Stimulated activated CD4-positive, alpha-beta T cell treated with anti-CD3 and anti-CD28 coated beads, Interleukin-15, amount 100 ng/mL, for 48 hours (primary cell): ENCODE data around the gene CCNG2.

ENCODE experiments used
- DNase-seq, 2 donors: peaks; one replicate each; pipeline ENCODE4 v3.0.0-alpha.2; 2020; ENCODE audit warnings: low read depth in 2 of 2

Gene CCNG2

GRCh38 chr4:77175201-77175611, 18.2 kb downstream of the CCNG2 start:
- DNase-seq, result no peak

- no peak for DNase-seq
Measured at GRCh38 chr4:77176640-77177039, 19.6 kb downstream of the CCNG2 start.

- no peak for DNase-seq
Measured at GRCh38 chr4:77177199-77177598, 20.2 kb downstream of the CCNG2 start.

GRCh38 chr4:77178560-77178959, 21.6 kb downstream of the CCNG2 start:
- DNase-seq, result no peak

DNA sequence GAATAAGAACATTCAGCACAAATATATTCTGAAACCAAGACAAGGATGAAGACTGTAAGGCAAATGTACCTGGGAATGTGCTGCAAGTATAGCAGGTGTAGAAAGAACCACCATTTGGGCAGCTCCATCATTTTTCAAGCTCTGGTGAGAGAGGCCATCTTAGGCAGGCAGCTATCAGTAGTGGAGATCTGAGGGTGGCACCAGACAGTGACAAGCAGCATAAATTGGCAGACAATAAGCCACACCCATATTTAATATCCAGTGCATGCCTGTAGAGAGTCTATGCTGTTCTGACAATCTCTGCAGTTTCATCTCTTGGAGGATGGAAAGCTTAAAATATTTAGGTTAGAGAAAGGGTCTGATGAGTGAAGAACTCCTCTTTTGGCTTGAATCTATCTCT, 22.5 kb downstream of the CCNG2 start:
- no peak for DNase-seq

GRCh38 chr4:77181720-77182119, 24.7 kb downstream of the CCNG2 start:
- no peak for DNase-seq

DNA sequence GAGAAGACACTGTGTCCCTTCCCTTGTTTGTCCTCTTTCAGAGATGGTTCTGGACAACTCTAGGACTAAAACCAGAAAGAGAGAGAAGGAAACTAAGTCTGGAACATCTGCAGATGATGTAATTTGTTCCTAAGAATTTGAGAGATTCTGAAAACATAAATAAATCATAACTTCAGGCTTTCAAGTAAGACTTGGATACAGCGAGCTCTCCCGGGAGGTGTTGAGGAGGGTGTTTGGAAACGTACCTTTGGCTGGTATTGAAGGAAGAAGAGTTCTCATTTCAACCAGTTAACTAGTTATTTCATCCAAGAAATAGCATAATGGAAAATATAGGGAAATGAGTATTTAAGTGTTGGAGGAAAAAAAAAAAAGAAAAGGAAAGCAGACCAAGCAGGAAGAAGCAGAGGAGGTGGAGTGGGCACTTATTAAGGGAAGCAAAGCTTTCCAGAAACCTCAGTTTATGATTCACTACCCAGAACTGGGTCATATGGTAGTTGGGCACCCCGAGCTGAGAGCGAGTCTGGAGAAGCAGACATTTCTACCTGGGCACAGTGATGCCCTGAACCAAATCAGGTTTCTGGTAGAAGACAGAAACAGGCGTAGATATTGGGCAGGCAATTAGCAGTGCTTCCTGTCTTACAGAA, 26.9 kb downstream of the CCNG2 start:
- DNase-seq, result no peak

DNA sequence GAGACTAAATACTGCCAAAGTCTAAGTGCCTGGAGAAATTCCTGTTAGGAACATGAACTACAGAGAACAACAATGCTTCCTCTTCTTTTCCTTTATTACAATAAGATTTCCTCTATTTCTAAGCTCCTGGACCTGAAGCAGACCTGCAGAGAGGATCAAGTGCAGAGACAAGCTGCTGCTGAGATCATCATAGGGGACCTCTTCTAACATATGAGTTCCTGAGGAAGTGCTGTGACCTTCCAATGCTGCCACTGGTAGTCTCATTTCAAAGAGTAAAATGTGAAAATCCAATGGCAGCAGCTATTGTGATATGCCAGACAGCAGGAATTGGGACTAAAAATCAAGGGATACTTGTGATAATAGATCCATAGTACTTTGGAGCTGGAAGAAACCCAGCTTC, 28.0 kb downstream of the CCNG2 start:
- DNase-seq, result no peak

GRCh38 chr4:77185686-77186085, 28.7 kb downstream of the CCNG2 start:
- no peak for DNase-seq

- no peak for DNase-seq
Measured at GRCh38 chr4:77187322-77187721, 30.3 kb downstream of the CCNG2 start.

- DNase-seq, result no peak
Measured at GRCh38 chr4:77188498-77189220, 31.7 kb downstream of the CCNG2 start.

DNA sequence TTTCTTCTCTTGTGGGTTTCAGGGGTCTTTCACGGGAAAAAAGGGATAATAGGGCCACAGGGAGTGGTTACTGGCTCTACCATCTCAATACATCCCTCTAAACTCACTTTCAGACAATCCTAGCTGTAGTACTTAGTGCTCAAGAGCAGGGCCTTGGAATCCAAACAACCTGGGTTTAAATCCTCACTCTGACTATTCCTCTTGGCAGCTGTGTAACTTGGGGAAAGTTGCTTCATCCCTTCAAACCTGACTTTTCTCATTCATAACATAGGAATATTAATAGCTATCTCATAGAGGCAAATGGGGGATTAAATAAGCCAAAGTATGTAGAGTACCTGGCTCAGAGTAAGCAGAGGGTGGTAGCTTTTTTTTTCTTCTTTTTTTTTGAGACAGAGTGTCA, 32.4 kb downstream of the CCNG2 start:
- no peak for DNase-seq

DNA sequence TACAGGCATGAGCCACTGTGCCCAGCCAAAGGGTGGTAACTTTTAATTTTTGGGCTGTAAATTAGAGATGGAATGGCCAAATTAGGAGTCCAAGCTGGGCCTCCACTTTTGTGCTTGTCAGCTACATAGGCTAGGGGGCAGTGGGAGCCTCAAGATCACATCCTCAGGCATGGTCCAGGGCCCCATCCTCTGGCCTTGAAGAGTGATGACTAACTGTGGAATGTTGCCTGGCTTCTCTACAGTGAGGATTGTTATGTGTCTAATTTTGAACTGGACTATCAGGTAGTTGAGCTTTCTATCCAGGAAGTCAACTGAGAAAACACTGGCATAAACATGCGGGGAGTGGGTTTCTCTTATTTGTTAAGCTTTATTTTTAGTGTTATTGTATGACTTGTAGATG, 33.0 kb downstream of the CCNG2 start:
- DNase-seq, result no peak

- no peak for DNase-seq
Measured at GRCh38 chr4:77193046-77193445, 36.0 kb downstream of the CCNG2 start.

DNA sequence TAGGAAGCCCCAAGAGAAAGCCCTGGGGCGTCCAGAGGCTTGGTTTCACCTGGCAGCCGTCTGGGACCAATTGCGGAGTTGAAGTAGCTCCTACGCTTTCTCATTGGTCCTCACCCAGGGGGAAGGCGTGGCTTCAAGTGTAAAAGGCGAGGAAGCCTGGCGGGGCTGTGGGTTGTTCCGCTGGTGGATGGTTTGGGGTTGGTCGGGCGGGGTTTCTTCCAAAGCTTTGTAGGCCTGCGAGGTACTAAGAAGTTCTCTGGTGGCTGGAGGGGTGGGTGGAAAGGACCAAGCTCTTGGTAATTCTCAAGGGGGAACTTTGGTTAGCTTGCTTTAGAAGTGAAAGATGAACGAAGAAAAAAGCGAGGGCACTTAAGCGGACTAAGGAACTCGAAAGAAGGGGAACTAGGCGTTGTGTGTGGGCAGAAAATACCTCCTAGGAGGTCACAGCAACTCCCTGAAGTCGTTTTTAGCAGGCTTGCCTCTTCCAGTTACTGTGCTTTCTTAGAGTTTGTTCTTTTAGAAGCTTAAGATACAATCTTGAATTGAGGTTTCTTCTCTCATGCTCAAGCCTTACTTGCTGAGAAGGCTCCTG, 36.6 kb downstream of the CCNG2 start:
- peak; percentile 62 to 75 for DNase-seq

GRCh38 chr4:77194366-77194765, 37.4 kb downstream of the CCNG2 start:
- DNase-seq, result no peak

GRCh38 chr4:77194989-77195388, 38.0 kb downstream of the CCNG2 start:
- DNase-seq, result no peak

- DNase-seq, result no peak
Measured at GRCh38 chr4:77196866-77197265, 39.9 kb downstream of the CCNG2 start.

DNA sequence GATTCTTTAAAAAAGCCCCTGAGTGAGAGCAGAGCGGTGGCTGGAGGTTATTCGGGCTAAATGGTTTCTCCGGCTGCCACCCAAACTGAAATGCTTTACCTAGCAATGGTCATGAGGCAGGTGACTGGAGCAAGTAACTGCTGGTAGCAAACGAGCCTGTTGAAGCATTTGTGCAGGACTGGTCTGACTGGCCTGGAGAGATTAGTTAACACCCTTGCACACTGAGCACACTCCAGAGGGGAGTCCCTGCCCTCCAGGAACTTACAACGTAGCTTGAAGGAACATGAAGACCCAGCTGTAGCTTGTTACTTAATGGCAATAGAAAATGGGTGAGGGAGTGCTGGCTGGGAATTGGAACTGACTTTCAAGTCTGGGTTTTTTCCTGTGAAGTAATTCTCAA, 40.4 kb downstream of the CCNG2 start:
- DNase-seq, result no peak

DNA sequence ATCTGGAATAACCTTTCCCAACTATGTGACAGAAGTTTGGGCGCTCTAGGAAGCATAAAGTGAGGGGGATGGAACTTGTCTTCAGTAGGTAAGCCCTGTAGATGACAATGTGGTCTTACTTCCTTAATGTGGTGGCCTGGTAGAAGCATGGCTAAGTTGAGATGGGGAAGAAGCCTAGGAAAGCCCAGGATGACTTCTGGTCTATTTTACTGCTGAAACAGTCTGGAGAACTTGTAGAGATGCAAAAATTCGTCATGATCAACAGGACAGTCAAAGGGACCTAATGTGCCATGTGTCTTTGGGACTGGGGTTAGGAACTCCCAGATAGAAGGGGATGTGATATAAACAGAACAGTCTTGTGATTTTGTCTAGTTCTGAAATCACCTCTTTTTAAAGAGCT, 40.8 kb downstream of the CCNG2 start:
- DNase-seq, result no peak

- no peak for DNase-seq
Measured at GRCh38 chr4:77199276-77199675, 42.3 kb downstream of the CCNG2 start.

DNA sequence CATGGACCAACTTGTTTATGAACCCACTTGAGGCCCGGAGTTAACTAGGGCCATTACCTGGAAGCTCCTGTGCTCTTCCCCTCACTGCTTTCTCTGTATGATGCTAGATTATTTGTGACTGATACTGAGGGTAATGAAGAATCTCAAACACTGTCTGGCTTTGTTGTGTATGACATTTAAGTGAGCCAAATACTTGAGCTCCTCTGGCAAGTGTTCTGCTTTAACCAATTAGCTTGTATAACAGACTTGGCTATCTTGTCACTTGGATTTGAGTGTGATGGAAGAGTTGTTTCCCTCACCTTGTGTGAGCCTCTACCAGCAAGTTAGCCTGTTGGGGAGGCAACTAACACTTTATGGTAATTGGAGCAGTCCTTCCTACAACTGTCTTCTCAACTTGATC, 42.7 kb downstream of the CCNG2 start:
- no peak for DNase-seq

GRCh38 chr4:77201343-77201742, 44.3 kb downstream of the CCNG2 start:
- DNase-seq, result no peak
